NCI-H82 treated with DMSO at 0.1 percent for 48 hours (cell line): ENCODE results near the gene REXO2.

Source experiments
- DNase-seq: peaks from one replicate; lab custom pipeline; 2025; ENCODE audit not compliant: unreplicated experiment; lab: John Stamatoyannopoulos, UW

REXO2 gene

GRCh38 chr11:114439229-114440120, at the start of gene REXO2:
Gene REXO2, plus strand, starts transcription at chr11:114439467. Its CDS starts 62 bp downstream, at chr11:114439529.
- DNase-seq, result peak; percentile 72

GRCh38 chr11:114392735-114393667, 46.3 kb upstream of the REXO2 start:
- no peak for DNase-seq

- DNase-seq, result no peak
These were observed 43.5 kb upstream of the REXO2 start for GRCh38 chr11:114395736-114396135.

- no peak for DNase-seq
These were observed 42.4 kb upstream of the REXO2 start for GRCh38 chr11:114396916-114397315.

- DNase-seq, result no peak
These were observed 41.8 kb upstream of the REXO2 start for GRCh38 chr11:114397349-114397982.

GRCh38 chr11:114398303-114398920, 40.9 kb upstream of the REXO2 start:
- DNase-seq, result no peak

GRCh38 chr11:114399490-114400215, 39.6 kb upstream of the REXO2 start:
- peak; percentile 66 for DNase-seq

- DNase-seq, result peak; percentile 76
These were observed 38.9 kb upstream of the REXO2 start, which contains the start of the genes C11orf71 and RBM7 for GRCh38 chr11:114400216-114400914. Gene C11orf71, minus strand, starts transcription at chr11:114400511. Its CDS starts 180 bp downstream, at chr11:114400331. Gene RBM7, plus strand, starts transcription at chr11:114400666. Its CDS starts 6 bp downstream, at chr11:114400672.

GRCh38 chr11:114400915-114401223, 38.4 kb upstream of the REXO2 start:
- DNase-seq, result no peak

GRCh38 chr11:114401311-114401710, 38.0 kb upstream of the REXO2 start:
- DNase-seq, result no peak

GRCh38 chr11:114412946-114413345, 26.3 kb upstream of the REXO2 start:
- no peak for DNase-seq

- no peak for DNase-seq
These were observed 25.3 kb upstream of the REXO2 start for GRCh38 chr11:114413958-114414357.

- no peak for DNase-seq
These were observed 22.8 kb upstream of the REXO2 start for GRCh38 chr11:114416441-114416961.

GRCh38 chr11:114426280-114426679, 13.0 kb upstream of the REXO2 start:
- DNase-seq, result no peak

GRCh38 chr11:114430290-114430689, 9.0 kb upstream of the REXO2 start:
- DNase-seq, result no peak

- DNase-seq, result no peak
These were observed 6.4 kb upstream of the REXO2 start for GRCh38 chr11:114432893-114433292.

GRCh38 chr11:114433376-114433775, 5.9 kb upstream of the REXO2 start:
- DNase-seq, result no peak

GRCh38 chr11:114438303-114438702, 964 bp upstream of the REXO2 start:
- no peak for DNase-seq
